ENCODE results near the gene SMCO4. TPM values are rescaled to one million over a fixed set of nuclear protein-coding genes. Genes with fewer than 3 reads are reported as not detected.
"Not testable (repeated sequence)": the region's sequence is repeated elsewhere in the genome, so short reads cannot be mapped to it uniquely, and the experiment has no call there.

The SMCO4 gene
- total and polyA plus RNA-seq, 2 of the 8 experiments (the other 6 are each of a cell fraction or from before 2014, with no cell fraction given), result 33.2 to 53.9 TPM

- FAIRE-seq; H4K8ac ChIP-seq (ENCODE audit: extremely low read depth, insufficient read depth, low read length): not testable (repeated sequence)
- CTCF ChIA-PET (ENCODE audit: partially characterized antibody), result interaction anchor here (0.6 kb wide), 1 partner anchor 246 kb away, joined by 3 read pairs; no protein-coding TSS in a partner anchor
Measured at GRCh38 chr11:93587425-93587824, 44.2 kb upstream of the SMCO4 start.

More at GRCh38 chr11:93587425-93587824, 44.2 kb upstream of the SMCO4 start:
- H3K9me3 ChIP-seq (ENCODE audit: insufficient read depth in 2 of 2, low read depth in 1 of 2, low read length in 1 of 2); H3K4ac ChIP-seq (replicated peaks; ENCODE audit: insufficient read length, low read depth, low read length); H4K91ac ChIP-seq (replicated peaks; ENCODE audit: insufficient read length, low read length); H2BK5ac ChIP-seq (ENCODE audit: low read depth, low read length); H3K79me1 ChIP-seq (ENCODE audit: low read depth, low read length); H3K4me2 ChIP-seq (ENCODE audit: insufficient read depth in 1 of 2, low read depth in 2 of 2, low read length in 2 of 2); H3K14ac ChIP-seq (ENCODE audit: insufficient read length); H3K79me2 ChIP-seq (ENCODE audit: control insufficient read depth in 1 of 2, insufficient read depth in 2 of 2, low read length in 2 of 2); DNase-seq (ENCODE audit: low read depth in 1 of 2, low spot score in 2 of 2); H3K36me3 ChIP-seq (ENCODE audit: control insufficient read depth in 2 of 4, insufficient read depth in 4 of 4, low read length in 3 of 4); H2BK120ac ChIP-seq (replicated peaks; ENCODE audit: low read depth, low read length); H3K56ac ChIP-seq (replicated peaks; ENCODE audit: insufficient read length, low read depth, low read length); H3K23ac ChIP-seq (ENCODE audit: insufficient read length); H4K20me1 ChIP-seq (replicated peaks in 1 of 2; ENCODE audit: control insufficient read depth in 1 of 2, insufficient read depth in 2 of 2, low read length in 2 of 2); H2BK15ac ChIP-seq (ENCODE audit: low read length); H2AK5ac ChIP-seq (ENCODE audit: low read depth, low read length); H3K27me3 ChIP-seq (replicated peaks in 1 of 4; ENCODE audit: control insufficient read depth in 3 of 4, extremely low read depth in 1 of 4, insufficient read depth in 3 of 4, low read length in 3 of 4); H2AFZ ChIP-seq (ENCODE audit: low read length); H3K27ac ChIP-seq (ENCODE audit: low read depth, low read length); H2BK20ac ChIP-seq (ENCODE audit: low read length); POLR2A ChIA-PET (ENCODE audit: partially characterized antibody); H3K4me1 ChIP-seq (replicated peaks in 1 of 4; ENCODE audit: control insufficient read depth in 3 of 4, insufficient read depth in 4 of 4, low read length in 3 of 4); H4K5ac ChIP-seq (ENCODE audit: insufficient read length, low read depth, low read length); H3K4me3 ChIP-seq (ENCODE audit: extremely low read depth in 1 of 4, insufficient read depth in 2 of 4, low read depth in 3 of 4, low read length in 4 of 4); H2BK12ac ChIP-seq (ENCODE audit: low read depth, low read length); H3K18ac ChIP-seq (ENCODE audit: extremely low read depth, low read length); H3K9ac ChIP-seq (replicated peaks in 1 of 4; ENCODE audit: extremely low read depth in 1 of 4, low read depth in 3 of 4, low read length in 3 of 4); H3K23me2 ChIP-seq (ENCODE audit: low read depth, low read length): not testable (repeated sequence)
- 100% methylated on average over 1 of the region's 1 CpG; no CpG with 5 or more reads in 1 of the 2 experiments for WGBS, 2 experiments (ENCODE audit: extremely low coverage in 1 of 2, insufficient coverage in 1 of 2, insufficient read length in 1 of 2, insufficient replicate concordance in 2 of 2, low coverage in 1 of 2, low lambda C conversion rate in 2 of 2, missing lambda C conversion rate in 1 of 2)
